Loucy (cell line): ENCODE data around the gene NDUFV1.
A peak's percentile ranks its signal among the peaks of the same experiment; 100 is the strongest.

ENCODE experiments used
- H2AFZ ChIP-seq: fragments of 200-600 bp; sonication (generic); 2 replicates; pipeline ENCODE4 v1.6.0; 2016; ENCODE audit warnings: antibody characterized with exemption, mild to moderate bottlenecking, low read length, moderate library complexity
- H3F3A ChIP-seq: fragments of 200-600 bp; 2 replicates; pipeline ENCODE4 v1.6.0; 2016; ENCODE audit warnings: antibody characterized with exemption, low read depth, mild to moderate bottlenecking
- H3K27me3 ChIP-seq: fragments of 200-600 bp; sonication (generic); 2 replicates; pipeline ENCODE4 v1.6.1; 2014; ENCODE audit warnings: low read length, mild to moderate bottlenecking; ENCODE audit not compliant: insufficient read depth, poor library complexity, severe bottlenecking
- H3K36me3 ChIP-seq: fragments of 200-600 bp; sonication (generic); 2 replicates; pipeline ENCODE4 v1.6.1; 2016; ENCODE audit warnings: low read length; ENCODE audit not compliant: insufficient read depth
- H3K4me1 ChIP-seq: fragments of 200-600 bp; sonication (generic); 2 replicates; pipeline ENCODE4 v1.5.1; 2014; ENCODE audit warnings: low read length, mild to moderate bottlenecking; ENCODE audit not compliant: insufficient read depth, poor library complexity, severe bottlenecking
- H3K4me2 ChIP-seq: fragments of 200-600 bp; sonication (generic); 2 replicates; pipeline ENCODE4 v1.6.0; 2014; ENCODE audit warnings: antibody characterized with exemption, low read length, low read depth, mild to moderate bottlenecking; ENCODE audit not compliant: poor library complexity, severe bottlenecking
- H3K4me3 ChIP-seq: fragments of 200-600 bp; sonication (generic); 2 replicates; pipeline ENCODE4 v1.5.1; 2014; ENCODE audit warnings: low read length, mild to moderate bottlenecking, mixed read lengths; ENCODE audit not compliant: poor library complexity, severe bottlenecking
- H3K79me2 ChIP-seq: fragments of 200-600 bp; sonication (generic); 2 replicates; pipeline ENCODE4 v1.6.1; 2014; ENCODE audit warnings: low read length; ENCODE audit not compliant: insufficient read depth
- H3K9ac ChIP-seq: fragments of 200-600 bp; sonication (generic); 2 replicates; pipeline ENCODE4 v1.6.0; 2014; ENCODE audit warnings: mild to moderate bottlenecking, low read depth, low read length, moderate library complexity; ENCODE audit not compliant: poor library complexity, severe bottlenecking
- H3K9me2 ChIP-seq: fragments of 200-600 bp; sonication (generic); replicated peaks from 2 replicates; pipeline ENCODE4 v1.6.1; 2016; ENCODE audit warnings: low read depth, low read length, mixed read lengths
- H3K9me3 ChIP-seq: fragments of 200-600 bp; sonication (generic); 2 replicates; pipeline ENCODE4 v1.6.1; 2014; ENCODE audit warnings: mild to moderate bottlenecking, antibody characterized with exemption, low read length, low read depth; ENCODE audit not compliant: insufficient read depth
- H4K20me1 ChIP-seq: fragments of 200-600 bp; sonication (generic); 2 replicates; pipeline ENCODE4 v1.6.0; 2014; ENCODE audit warnings: antibody characterized with exemption, low read length, mild to moderate bottlenecking; ENCODE audit not compliant: insufficient read depth, poor library complexity, severe bottlenecking
- EZH2phosphoT487 ChIP-seq: fragments of 200-600 bp; IDR thresholded peaks from 2 replicates; pipeline ENCODE4 v1.6.1; 2018; ENCODE audit warnings: antibody characterized with exemption, mild to moderate bottlenecking, moderate library complexity, borderline replicate concordance
- TF ChIP-seq, protein P1 (sequence below): fragments of 200-600 bp; sonication (generic); conservative IDR thresholded peaks from 2 replicates; pipeline ENCODE4 v1.5.1; 2014; ENCODE audit warnings: mild to moderate bottlenecking, antibody characterized with exemption, low read length

Gene NDUFV1

DNA sequence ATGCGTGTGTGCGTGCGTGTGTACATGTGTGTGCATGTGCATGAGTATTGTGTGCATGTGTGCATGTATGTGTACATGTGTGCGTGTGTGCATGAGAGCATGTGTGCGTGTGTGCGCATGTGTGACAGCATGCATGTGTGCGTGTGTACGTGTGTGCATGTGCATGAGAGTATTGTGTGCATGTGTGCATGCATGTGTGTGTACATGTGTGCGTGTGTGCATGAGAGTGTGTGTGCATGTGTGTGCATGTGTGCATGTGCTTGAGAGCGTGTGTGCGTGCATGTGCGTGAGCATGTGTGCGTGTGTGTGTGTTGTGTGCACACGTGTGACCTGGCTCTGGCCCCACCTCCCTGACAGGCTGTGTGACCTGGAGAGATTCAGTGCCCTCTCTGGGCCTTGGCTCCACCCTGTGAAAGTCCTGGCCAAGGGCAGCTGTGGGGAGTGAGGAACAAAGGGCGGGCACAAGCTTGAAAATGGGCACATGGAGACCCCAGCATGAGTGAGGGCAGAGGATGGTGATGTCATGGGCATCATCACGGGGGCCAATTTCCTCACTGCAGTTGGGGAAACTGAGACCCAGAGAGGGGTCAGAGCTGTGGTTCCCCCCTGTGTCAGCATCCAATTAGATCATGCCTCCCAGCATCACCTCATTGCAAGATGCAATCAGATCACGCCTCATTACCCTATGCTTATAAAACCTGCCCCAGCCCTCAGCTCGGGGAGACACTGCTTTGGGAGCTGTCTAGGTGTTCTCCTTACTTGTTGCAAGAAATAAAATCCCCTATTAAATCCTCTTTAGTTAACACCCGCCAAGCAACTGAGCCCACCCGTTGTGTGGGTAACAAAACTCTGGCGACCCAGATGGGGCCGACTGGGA, 43.1 kb downstream of the NDUFV1 start:
- 0 out of 2 replicates have a peak, but pooled peaks cover 2% of the 10 kb centered on the region for H3F3A ChIP-seq

DNA sequence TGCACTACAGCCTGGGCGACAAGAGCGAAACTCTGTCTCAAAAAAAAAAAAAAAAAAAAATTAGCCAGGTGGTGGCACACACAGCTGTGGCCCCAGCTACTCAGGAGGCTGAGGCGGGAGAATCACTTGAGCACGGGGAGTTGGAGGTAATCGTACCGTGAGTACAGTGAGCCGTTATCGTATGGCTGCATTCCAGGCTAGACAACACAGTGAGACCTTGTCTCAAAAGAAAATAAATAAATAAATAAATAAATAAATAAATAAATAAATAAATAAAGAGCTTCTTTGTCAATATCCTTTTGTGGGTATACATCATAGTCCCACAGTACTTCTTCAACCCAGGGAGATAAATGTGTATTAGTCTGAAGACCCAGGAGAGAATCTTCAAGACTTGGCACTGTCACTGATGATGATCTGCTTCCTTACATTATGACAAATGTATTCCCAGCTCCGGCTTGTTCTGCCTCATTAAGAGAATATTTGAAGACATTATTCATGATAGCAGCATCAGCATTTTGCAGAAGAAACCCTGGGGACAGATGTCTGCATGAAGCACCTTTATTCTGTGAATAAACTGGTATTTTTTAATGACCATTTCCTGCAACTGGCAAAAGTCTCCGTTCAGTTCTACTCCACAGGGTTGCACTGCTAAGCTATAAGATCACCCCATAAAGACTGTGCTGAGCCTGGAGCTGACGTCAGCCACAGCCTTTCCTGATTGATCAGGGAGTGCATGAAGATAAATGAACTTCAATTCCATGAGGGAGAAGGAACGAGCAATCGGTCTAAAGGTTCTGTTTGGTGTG, 45.4 kb downstream of the NDUFV1 start:
- Histone ChIP-seq H3K4me3 (peak overlapping the region; percentile 14), H3K36me3 (no peaks in the 10 kb centered on the region), H3F3A (0 out of 2 replicates have a peak, but pooled peaks cover 2% of the 10 kb centered on the region), H3K4me2 (peak overlapping the region; percentile 69), H3K9me2 (no peaks in the 10 kb centered on the region), H3K9me3 (no peaks in the 10 kb centered on the region; the same call in 1 of the 2 replicates), H3K27me3 (no peaks in the 10 kb centered on the region), H3K79me2 (no peaks in the 10 kb centered on the region), H3K9ac (peak overlapping the region; percentile 90), H3K4me1 (peaks cover 53% of the 10 kb centered on the region), H4K20me1 (no peaks in the 10 kb centered on the region), H2AFZ (no peak overlapping the region)
- TF ChIP-seq, protein P1, sequence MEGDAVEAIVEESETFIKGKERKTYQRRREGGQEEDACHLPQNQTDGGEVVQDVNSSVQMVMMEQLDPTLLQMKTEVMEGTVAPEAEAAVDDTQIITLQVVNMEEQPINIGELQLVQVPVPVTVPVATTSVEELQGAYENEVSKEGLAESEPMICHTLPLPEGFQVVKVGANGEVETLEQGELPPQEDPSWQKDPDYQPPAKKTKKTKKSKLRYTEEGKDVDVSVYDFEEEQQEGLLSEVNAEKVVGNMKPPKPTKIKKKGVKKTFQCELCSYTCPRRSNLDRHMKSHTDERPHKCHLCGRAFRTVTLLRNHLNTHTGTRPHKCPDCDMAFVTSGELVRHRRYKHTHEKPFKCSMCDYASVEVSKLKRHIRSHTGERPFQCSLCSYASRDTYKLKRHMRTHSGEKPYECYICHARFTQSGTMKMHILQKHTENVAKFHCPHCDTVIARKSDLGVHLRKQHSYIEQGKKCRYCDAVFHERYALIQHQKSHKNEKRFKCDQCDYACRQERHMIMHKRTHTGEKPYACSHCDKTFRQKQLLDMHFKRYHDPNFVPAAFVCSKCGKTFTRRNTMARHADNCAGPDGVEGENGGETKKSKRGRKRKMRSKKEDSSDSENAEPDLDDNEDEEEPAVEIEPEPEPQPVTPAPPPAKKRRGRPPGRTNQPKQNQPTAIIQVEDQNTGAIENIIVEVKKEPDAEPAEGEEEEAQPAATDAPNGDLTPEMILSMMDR, result no peak
- no peak for TF ChIP-seq EZH2phosphoT487

More for the DNA sequence above, 43.1 kb downstream of the NDUFV1 start:
- Histone ChIP-seq H3K9me2 (no peaks in the 10 kb centered on the region), H3K27me3 (no peaks in the 10 kb centered on the region), H3K9me3 (no peaks in the 10 kb centered on the region), H2AFZ (no peak overlapping the region), H3K4me2 (peak overlapping the region; percentile 69), H3K9ac (peak overlapping the region; percentile 90), H3K36me3 (no peaks in the 10 kb centered on the region), H3K4me1 (peaks cover 76% of the 10 kb centered on the region), H4K20me1 (no peaks in the 10 kb centered on the region), H3K4me3 (peak overlapping the region; percentile 79), H3K79me2 (no peaks in the 10 kb centered on the region)
- no peak for TF ChIP-seq EZH2phosphoT487
- TF ChIP-seq, protein P1, result no peak

DNA sequence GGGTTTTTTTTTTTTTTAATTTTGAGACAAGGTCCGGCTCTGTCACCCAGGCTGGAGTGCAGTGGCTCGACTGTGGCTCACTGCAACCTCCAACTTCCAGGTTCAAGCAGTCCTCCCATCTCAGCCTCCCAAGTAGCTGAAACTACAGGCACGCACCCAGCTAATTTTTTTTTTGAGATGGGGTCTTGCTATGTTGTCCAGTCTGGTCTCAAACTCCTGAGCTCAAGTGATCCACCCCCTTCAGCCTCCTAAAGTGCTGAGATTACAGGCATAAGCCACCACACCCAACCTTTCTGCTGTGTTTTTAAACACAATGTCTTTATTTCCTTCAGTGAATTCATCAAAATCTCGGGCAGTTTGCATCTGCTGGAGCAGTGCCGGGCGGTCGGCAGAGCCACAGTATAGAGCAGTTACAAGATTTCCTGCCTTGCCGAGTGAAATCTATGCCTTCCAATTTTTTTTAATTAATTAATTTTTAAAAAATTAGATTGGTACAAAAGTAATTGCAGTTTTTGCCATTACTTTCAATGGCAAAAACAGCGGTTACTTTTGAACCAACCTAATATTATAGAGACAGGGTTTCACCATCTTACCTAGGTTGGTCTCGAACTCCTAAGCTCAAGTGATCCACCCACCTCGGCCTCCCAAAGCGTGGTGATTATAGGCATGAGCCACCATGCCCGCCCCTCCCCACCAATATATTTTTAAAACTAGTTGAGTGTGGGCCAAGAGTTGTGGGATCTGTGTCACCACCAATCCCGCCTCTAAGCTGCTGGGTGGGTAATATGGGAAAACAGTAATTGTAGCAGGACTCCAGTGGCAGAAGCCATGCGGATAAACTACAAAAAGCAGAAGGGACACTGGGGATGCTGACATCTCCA, 46.5 kb downstream of the NDUFV1 start:
- Histone ChIP-seq H3F3A (0 out of 2 replicates have a peak, but pooled peaks cover 2% of the 10 kb centered on the region), H3K4me3 (peak overlapping the region; percentile 14), H3K79me2 (no peaks in the 10 kb centered on the region), H3K36me3 (no peaks in the 10 kb centered on the region), H2AFZ (no peak overlapping the region), H3K27me3 (no peaks in the 10 kb centered on the region), H4K20me1 (no peaks in the 10 kb centered on the region), H3K9ac (peak overlapping the region; percentile 44), H3K9me3 (no peaks in the 10 kb centered on the region; the same call in 1 of the 2 replicates), H3K9me2 (no peaks in the 10 kb centered on the region), H3K4me1 (peaks cover 43% of the 10 kb centered on the region), H3K4me2 (peak overlapping the region; percentile 69)
- TF ChIP-seq, protein P1, result no peak
- no peak for TF ChIP-seq EZH2phosphoT487
